ENCODE data around the gene ZNF185. TPM values are rescaled to one million over a fixed set of nuclear protein-coding genes. Genes with fewer than 3 reads are reported as not detected.

The ZNF185 gene
- total RNA-seq = 1 to 10 TPM; 2.3 TPM

- no peaks in the 10 kb centered on the region for H3K9me3 Mint-ChIP-seq
- H3K4me3 Mint-ChIP-seq = no peak within 1 kb of the TSS
- H3K27ac Mint-ChIP-seq = no peak within 1 kb of the TSS
- H3K27me3 Mint-ChIP-seq = peaks cover 14% of the 10 kb centered on the region
- no peak for ATAC-seq (replicated peaks)
- H3K4me1 Mint-ChIP-seq = no peaks in the 10 kb centered on the region
- no peaks in the 10 kb centered on the region for H3K36me3 Mint-ChIP-seq (ENCODE audit: low read depth)
These were observed at the start of gene ZNF185 for GRCh38 chrX:152897222-152898131. Gene ZNF185, plus strand, starts transcription at chrX:152898067. Its CDS starts 16,423 bp downstream, at chrX:152914490.

- no peak overlapping the region for H3K27ac Mint-ChIP-seq
- peaks cover 6% of the 10 kb centered on the region for H3K4me1 Mint-ChIP-seq
- no peak overlapping the region for H3K4me3 Mint-ChIP-seq
- H3K27me3 Mint-ChIP-seq = no peaks in the 10 kb centered on the region
- peaks cover 55% of the 10 kb centered on the region for H3K36me3 Mint-ChIP-seq (ENCODE audit: low read depth)
- H3K9me3 Mint-ChIP-seq = no peaks in the 10 kb centered on the region
- no peak for ATAC-seq (replicated peaks)
These were observed 47.4 kb upstream of the ZNF185 start for GRCh38 chrX:152850465-152850864.

- Mint-ChIP-seq H3K27me3 (no peaks in the 10 kb centered on the region), H3K4me3 (no peak overlapping the region), H3K27ac (no peak overlapping the region), H3K9me3 (no peaks in the 10 kb centered on the region), H3K4me1 (peaks cover 6% of the 10 kb centered on the region), H3K36me3 (ENCODE audit: low read depth) (peaks cover 65% of the 10 kb centered on the region)
- ATAC-seq (replicated peaks) = no peak
These were observed 43.9 kb upstream of the ZNF185 start for GRCh38 chrX:152853986-152854385.

GRCh38 chrX:152861116-152861515 is 36.8 kb upstream of the ZNF185 start:
- Mint-ChIP-seq H3K4me3 (no peak overlapping the region), H3K36me3 (ENCODE audit: low read depth) (peaks cover 53% of the 10 kb centered on the region), H3K27me3 (no peaks in the 10 kb centered on the region), H3K4me1 (no peaks in the 10 kb centered on the region), H3K9me3 (no peaks in the 10 kb centered on the region), H3K27ac (no peak overlapping the region)
- ATAC-seq (replicated peaks) = no peak

- peaks cover 53% of the 10 kb centered on the region for H3K36me3 Mint-ChIP-seq (ENCODE audit: low read depth)
- no peak overlapping the region for H3K4me3 Mint-ChIP-seq
- no peak overlapping the region for H3K27ac Mint-ChIP-seq
- no peaks in the 10 kb centered on the region for H3K4me1 Mint-ChIP-seq
- ATAC-seq (replicated peaks) = no peak
- no peaks in the 10 kb centered on the region for H3K27me3 Mint-ChIP-seq
- H3K9me3 Mint-ChIP-seq = no peaks in the 10 kb centered on the region
These were observed 36.0 kb upstream of the ZNF185 start for GRCh38 chrX:152861826-152862225.

- H3K27me3 Mint-ChIP-seq = no peaks in the 10 kb centered on the region
These were observed 32.5 kb upstream of the ZNF185 start for GRCh38 chrX:152865232-152865920.

GRCh38 chrX:152866386-152866785 is 31.5 kb upstream of the ZNF185 start:
- Mint-ChIP-seq H3K4me1 (no peaks in the 10 kb centered on the region), H3K27me3 (no peaks in the 10 kb centered on the region), H3K27ac (no peak overlapping the region), H3K36me3 (ENCODE audit: low read depth) (peaks cover 41% of the 10 kb centered on the region), H3K9me3 (no peaks in the 10 kb centered on the region), H3K4me3 (no peak overlapping the region)
- ATAC-seq (replicated peaks) = no peak

More at GRCh38 chrX:152865232-152865920, 32.5 kb upstream of the ZNF185 start:
- no peaks in the 10 kb centered on the region for H3K4me1 Mint-ChIP-seq
- peaks cover 48% of the 10 kb centered on the region for H3K36me3 Mint-ChIP-seq (ENCODE audit: low read depth)
- H3K4me3 Mint-ChIP-seq = no peak overlapping the region
- no peak for ATAC-seq (replicated peaks)
- H3K9me3 Mint-ChIP-seq = no peaks in the 10 kb centered on the region
- H3K27ac Mint-ChIP-seq = no peak overlapping the region

GRCh38 chrX:152869972-152870371 is 27.9 kb upstream of the ZNF185 start:
- Mint-ChIP-seq H3K27me3 (no peaks in the 10 kb centered on the region), H3K4me1 (no peaks in the 10 kb centered on the region), H3K9me3 (no peaks in the 10 kb centered on the region), H3K4me3 (no peak overlapping the region), H3K36me3 (ENCODE audit: low read depth) (peaks cover 23% of the 10 kb centered on the region), H3K27ac (no peak overlapping the region)
- ATAC-seq (replicated peaks) = no peak

- Mint-ChIP-seq H3K4me3 (no peak overlapping the region), H3K36me3 (ENCODE audit: low read depth) (peaks cover 23% of the 10 kb centered on the region), H3K27ac (no peak overlapping the region), H3K9me3 (no peaks in the 10 kb centered on the region), H3K4me1 (no peaks in the 10 kb centered on the region), H3K27me3 (no peaks in the 10 kb centered on the region)
- ATAC-seq (replicated peaks) = no peak
These were observed 26.6 kb upstream of the ZNF185 start for GRCh38 chrX:152871260-152871659.

- Mint-ChIP-seq H3K27ac (peak overlapping the region; percentile 52), H3K4me3 (no peak overlapping the region), H3K9me3 (no peaks in the 10 kb centered on the region), H3K27me3 (no peaks in the 10 kb centered on the region), H3K36me3 (ENCODE audit: low read depth) (peaks cover 23% of the 10 kb centered on the region), H3K4me1 (no peaks in the 10 kb centered on the region)
- ATAC-seq (replicated peaks) = no peak
These were observed 25.3 kb upstream of the ZNF185 start for GRCh38 chrX:152872522-152872921.

- Mint-ChIP-seq H3K36me3 (ENCODE audit: low read depth) (peaks cover 21% of the 10 kb centered on the region), H3K4me1 (no peaks in the 10 kb centered on the region), H3K27me3 (no peaks in the 10 kb centered on the region), H3K27ac (no peak overlapping the region), H3K4me3 (no peak overlapping the region), H3K9me3 (no peaks in the 10 kb centered on the region)
- no peak for ATAC-seq (replicated peaks)
These were observed 24.5 kb upstream of the ZNF185 start for GRCh38 chrX:152873361-152873760.

GRCh38 chrX:152876931-152877840 is 20.7 kb upstream of the ZNF185 start:
- ATAC-seq (replicated peaks) = no peak
- Mint-ChIP-seq H3K36me3 (ENCODE audit: low read depth) (no peaks in the 10 kb centered on the region), H3K4me1 (no peaks in the 10 kb centered on the region), H3K27ac (no peak overlapping the region), H3K27me3 (no peaks in the 10 kb centered on the region), H3K9me3 (no peaks in the 10 kb centered on the region), H3K4me3 (no peak overlapping the region)

- H3K27me3 Mint-ChIP-seq = peaks cover under 1% of the 10 kb centered on the region
- no peak overlapping the region for H3K4me3 Mint-ChIP-seq
- H3K9me3 Mint-ChIP-seq = no peaks in the 10 kb centered on the region
- H3K36me3 Mint-ChIP-seq (ENCODE audit: low read depth) = no peaks in the 10 kb centered on the region
- H3K4me1 Mint-ChIP-seq = no peaks in the 10 kb centered on the region
- no peak overlapping the region for H3K27ac Mint-ChIP-seq
- ATAC-seq (replicated peaks) = no peak
These were observed 18.7 kb upstream of the ZNF185 start for GRCh38 chrX:152878976-152879755.

GRCh38 chrX:152881289-152881688 is 16.6 kb upstream of the ZNF185 start:
- ATAC-seq (replicated peaks) = no peak
- Mint-ChIP-seq H3K4me1 (no peaks in the 10 kb centered on the region), H3K36me3 (ENCODE audit: low read depth) (no peaks in the 10 kb centered on the region), H3K4me3 (no peak overlapping the region), H3K27ac (no peak overlapping the region), H3K27me3 (peaks cover 3% of the 10 kb centered on the region), H3K9me3 (no peaks in the 10 kb centered on the region)

All from activated T-helper 17 cell treated with anti-CD3 and anti-CD28 coated beads, Interleukin-2, amount 50 U/mL, for 72 hours (primary cell).